NCI-H345 treated with DMSO at 0.1 percent for 48 hours (cell line): ENCODE measurements around the gene MAP6.

Source experiments
- DNase-seq: peaks from one replicate; lab custom pipeline; 2025; ENCODE audit not compliant: unreplicated experiment; lab: John Stamatoyannopoulos, UW

Gene MAP6

DNA sequence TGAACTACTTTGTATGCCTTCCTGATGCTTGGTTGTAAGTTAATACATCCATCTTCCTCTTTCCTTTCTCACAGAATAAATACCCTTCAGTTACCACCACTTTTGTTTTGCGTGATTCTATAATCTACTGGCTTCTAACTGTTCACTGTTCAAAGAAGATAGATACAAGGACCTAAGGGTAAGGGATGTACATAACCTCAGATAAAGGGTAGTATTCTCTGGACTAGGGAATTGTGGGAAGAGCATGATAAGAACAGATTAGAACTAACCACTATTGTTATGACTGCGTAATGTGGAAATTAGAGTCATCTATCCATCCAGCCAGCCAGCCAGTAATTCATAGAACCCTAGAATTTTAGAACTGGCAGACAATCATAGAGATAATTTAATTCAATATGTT, 36.4 kb downstream of the MAP6 start:
- no peak for DNase-seq

DNA sequence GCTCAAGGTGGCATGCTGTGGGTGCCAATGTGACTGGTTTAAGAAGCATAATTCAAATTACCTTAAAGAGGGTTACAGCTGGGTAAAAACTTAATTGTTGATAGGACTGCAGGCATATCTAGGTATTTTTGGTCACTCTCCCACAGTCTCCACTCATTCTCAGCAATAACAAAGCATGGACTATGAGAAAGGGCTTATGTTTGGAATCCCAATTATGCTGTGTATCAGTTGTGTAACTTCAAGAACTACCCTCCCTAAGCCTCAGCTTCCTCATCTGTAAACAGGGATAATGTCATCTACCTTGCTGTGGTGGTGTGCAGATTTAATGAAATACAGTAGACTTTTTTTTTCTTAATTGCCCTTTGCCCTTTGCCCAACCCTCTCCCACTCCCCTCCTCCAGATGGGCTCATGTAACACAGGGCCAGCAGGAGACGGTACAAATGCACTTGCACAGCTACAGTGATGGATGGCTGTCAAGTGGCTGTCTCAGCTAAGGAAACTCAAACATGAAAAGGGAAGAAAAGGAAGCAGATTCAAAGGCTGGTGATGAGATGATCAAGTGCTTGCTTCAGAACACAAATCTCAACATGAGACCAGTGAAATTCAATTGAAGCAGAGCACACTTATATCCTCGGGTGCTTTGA, 37.6 kb downstream of the MAP6 start:
- DNase-seq = no peak

DNA sequence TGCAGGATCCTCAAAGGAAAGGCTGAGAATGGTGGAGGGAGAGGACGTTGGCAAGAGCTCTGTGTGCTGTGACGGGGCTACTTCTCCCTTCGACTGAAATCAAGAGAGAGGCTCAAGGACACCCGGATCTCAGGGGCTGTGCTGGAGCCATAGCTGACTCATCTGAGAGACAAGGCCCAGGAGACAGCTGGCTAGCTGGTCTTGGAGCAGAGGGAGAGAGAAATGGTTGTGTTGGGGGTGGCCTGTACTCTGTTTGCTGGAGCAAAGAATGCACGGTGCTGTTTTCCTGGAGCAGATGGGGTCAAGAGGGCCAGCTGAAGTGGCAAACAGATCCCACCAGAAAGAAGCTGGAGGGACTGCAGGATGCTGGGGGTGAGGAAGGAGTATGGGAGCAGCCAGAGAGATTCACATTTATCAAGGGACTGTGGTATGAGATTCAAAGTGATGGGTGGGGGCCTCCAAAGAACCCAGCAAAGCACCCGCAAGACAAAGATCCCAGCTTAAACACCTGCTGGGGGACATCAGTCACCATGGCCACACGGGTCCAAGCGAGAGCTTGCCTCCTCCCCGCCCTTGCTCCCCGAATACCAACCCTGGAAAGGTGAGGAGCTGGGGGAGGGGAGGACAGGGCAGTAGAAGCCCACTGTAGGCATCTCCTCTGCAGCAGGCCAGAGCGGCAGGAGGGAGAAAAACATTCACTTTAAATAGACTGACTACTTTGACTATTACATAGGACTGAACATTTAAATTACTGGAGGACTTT, 40.8 kb downstream of the MAP6 start:
- no peak for DNase-seq

DNA sequence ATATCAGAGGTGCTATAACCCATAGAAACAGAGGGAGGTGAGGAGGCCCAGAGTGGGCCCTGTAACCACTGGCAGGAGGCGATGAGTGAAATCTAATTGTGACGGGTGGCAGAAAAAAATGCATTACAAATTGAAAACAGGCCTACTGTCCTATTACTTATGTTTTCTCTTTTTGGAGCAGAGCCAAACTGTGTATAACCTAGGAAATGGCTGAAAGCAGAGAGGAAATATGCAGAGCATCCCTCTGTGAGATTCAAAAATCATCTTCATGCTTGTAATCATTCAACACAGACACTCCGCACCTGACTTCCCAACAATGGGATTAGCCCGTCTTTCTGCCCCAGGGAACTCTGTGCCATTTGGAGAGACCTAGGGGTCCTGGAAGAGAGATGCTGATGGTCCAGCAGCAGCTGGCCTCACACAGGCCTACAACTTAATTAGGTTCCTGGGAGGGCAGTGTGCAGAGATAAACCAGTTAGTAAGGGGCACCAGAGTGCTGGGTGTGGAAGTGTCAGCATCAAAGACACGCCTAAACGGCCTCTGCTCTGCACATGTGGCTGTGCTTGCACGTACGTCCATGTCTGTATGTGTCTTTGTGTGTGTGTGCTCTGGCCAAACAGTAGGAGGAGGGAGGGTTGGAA, 41.8 kb downstream of the MAP6 start:
- no peak for DNase-seq

DNA sequence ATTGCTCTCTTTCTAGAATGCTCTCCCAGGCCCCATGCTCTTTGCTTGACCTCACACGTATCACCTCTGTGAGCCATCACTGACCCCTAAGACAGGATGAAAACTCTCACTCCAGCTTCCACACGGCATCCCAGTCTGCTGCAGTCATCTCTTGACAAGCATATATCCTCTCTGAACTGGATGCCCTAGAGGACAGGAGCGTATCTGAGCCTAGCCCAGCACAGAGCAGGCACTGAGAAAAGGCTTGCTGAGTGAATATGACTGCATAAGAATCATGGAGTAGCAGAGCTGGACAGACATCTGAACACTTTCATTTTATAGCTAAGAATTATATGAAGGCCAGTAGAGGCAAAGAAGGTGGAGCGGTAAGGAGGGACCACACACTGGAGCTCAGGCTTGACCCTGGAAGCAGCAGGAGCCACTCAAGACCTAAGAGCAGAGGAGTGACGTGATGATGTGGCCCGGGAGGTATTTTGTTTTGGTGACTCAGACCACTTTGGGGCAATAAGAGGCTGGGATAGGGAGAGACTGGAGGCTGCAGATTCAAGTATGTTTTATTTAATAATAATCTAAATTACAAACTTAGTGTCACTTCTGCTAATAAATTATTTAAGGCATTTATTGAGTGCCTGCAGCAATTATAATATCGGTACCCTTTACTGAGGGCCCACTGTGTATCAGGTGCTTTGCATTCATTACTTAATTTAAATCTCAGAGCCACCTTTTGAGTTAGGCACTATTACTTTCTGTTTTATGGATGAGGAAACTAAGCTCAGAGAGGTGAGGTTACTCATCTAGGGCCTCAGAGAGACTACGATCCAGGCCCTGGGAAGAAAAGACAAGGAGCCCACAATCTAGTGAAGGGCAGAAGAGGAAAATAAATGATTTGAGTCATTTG, 42.6 kb downstream of the MAP6 start:
- DNase-seq = no peak

DNA sequence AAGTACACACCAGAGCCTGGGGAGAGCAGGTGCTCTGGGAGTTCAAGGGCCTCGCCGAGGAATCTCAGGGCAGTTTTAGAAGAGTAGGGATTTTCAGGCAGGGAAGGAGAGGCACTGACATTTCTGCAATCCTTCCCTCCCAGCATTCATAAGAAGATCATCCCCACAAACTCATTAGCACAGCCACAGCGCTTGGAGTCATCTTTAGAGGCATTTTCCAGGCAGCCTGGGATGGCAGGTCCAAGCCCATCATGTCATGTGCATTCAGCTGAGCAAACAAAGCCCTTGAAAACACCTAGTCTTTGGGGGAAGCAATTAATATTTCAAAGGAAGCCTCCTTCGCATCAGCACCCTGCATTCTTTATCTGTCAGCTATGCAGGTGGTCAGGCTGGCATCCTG, 43.8 kb downstream of the MAP6 start:
- peak; percentile 89 for DNase-seq

DNA sequence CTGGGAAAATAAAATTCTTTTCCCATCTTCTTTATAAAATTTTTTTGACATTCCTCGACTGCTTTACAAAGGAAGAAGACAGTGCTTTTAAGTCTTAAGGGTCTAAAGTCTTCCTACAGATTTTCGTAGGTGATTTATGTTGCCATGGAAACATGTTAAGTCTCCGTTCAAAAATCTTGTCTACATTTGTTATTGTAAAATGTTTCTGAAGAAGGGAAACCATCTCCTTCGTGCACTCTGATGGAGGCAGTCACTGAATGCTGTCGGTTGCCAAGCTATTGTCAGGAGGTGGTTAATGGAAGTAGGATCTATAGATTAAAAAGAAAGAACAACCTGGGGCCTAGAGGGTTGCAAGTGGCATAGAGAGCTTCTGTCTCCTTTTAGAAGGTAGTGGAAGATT, 52.6 kb downstream of the MAP6 start:
- DNase-seq = no peak

DNA sequence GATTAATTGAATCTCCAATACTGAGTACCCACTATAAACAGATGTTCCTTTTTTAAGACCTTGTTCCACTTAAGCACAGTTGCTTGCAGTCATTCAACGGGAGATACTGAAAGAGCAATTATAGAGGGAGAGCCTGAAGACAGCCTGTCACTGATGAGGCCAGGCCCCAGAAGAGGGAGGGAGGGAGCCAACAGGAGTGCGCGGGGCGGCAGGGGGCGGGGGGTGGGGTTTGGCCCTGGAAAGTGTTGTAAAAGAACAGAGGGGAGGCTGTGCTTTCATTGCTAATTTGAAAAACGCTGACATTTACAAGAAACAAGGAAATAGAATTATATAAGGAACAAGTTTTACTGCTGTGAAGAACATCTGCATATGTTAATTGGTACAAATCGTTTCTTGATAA, 53.1 kb downstream of the MAP6 start:
- no peak for DNase-seq

DNA sequence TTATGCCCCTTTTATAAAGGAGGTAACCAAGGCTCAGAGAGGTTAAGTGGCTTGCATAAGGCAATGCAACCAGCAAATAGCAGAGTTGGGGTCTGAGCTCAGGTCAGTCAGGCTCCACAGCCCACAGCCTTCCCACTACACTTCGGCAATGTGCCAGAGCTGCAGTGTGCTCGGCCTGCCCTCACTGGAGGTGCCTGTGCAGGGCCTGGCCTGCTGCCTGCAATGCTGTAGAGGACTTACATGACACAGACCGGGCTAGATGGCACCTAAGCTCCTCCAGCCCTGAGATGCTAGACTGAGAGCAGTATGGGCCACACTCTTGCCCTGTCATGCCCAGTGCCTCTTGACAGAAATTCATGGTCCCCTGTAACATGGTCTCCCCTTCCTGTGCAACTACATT, 57.0 kb downstream of the MAP6 start:
- no peak for DNase-seq

DNA sequence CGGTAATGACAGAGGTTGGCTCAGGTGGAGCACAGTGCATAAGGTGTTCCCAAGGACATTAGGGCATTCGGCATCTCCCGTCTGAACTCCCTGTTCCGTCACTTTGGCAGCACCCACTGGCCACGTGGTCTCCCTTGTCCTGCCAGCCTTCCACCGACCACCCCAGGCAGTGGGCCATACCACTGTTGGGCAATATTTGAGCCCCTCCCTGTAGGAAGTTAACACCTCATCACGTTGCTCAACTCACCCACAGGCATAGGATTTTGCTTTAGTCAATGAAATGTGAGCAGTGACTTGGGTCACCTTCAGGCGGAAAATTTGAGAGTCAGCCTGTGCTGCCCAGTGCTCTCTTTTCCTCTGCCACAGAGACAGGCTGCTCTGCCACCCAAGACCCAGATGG, 62.7 kb downstream of the MAP6 start:
- no peak for DNase-seq

DNA sequence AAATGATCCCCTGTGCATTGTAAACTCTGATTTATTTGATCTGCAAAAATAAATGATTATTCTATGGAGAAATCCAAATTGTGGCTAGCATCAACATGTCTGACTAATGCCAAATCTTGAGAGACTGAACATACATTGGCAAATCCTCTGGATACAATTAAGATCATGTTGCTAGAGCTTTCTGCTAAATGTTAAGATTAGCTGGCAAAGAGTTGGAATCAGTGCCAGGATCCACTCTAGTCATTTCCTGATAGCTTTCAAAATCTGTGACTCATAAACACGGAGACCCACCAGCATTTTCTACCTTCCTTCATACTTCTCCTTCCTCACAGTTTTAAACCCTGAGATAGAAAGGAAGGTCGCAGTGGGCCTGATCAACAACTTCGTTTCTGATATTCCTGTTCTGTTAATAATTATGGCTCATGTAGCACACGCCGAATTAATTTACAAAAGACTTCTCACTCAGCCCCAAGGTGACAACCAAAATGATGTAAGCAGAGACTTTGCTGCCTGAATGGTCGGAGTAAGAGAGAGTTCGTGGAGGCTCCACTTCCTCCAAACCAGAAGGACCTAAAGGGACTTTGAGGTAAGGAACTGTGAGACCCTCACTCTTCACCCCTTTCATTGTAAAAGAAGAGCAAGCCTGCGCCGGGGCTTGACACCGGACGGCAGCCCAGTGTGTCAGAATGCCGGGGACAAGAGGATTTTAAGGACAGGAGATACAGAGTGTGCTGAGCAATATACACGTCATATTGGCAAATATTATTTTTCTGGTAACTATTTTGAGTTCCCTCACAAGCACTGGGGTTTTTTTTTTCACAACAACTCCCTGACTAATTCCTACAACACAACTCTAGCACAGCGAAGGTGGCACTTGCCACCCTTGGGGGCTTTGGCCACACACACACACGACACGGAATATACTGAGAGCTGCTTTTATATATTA, 64.8 kb downstream of the MAP6 start:
- no peak for DNase-seq

DNA sequence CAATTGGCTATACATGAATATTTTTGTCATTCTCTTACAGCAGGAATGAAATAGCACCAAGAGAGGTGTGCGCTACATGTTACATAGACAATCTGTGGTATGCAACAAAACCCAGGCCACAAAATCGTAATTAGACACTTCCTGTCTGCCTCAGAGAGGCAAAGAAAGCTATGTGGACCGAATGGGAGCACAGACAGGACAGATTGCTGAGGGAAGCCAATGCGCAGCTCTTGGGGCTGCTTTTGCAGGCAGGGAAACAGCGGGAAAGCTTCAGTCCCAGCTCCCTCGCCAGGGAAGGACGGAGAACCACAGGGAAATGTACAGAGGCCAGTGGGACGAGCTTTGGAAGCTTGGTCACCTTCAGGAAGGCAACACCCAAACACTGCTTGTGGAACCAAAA, 65.9 kb downstream of the MAP6 start:
- DNase-seq = no peak

DNA sequence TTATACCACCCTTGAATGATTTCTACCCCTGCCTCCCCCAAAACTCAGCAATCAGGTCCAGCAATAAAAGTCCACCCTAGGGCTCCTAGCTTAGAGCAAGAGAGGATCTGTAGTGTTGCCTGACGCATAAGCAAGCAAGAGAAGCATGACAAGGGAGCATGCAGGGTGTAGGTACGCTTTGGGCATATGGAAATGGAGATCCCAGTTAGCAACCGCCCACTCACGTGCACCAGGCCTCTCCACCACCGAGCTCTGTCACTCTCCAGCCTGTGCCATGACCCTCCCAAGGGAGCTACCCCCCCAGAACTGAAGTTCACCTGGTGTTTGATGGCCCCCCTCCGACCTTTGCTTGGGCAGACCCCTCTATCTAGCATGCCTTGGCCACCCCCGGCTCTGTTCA, 67.3 kb downstream of the MAP6 start:
- no peak for DNase-seq

DNA sequence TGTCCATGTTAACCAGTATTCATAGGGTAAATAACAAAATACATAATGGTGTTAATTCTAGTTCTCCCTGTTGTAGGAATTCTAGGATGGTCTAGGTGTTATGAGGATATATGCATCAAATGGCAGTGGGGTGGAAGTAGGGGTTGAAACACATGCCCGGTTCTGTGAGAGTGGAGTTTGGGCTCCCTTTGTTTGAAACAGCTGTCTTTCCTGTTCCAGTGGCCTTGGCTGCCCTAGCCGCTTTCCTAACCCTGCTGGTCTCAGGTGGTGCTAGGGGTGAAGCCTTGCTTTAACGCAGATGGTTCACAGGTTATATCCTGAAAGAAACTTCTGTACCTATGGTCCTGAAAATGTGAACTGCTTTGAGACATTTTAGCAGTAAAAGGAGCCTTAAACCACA, 68.5 kb downstream of the MAP6 start:
- DNase-seq = no peak

DNA sequence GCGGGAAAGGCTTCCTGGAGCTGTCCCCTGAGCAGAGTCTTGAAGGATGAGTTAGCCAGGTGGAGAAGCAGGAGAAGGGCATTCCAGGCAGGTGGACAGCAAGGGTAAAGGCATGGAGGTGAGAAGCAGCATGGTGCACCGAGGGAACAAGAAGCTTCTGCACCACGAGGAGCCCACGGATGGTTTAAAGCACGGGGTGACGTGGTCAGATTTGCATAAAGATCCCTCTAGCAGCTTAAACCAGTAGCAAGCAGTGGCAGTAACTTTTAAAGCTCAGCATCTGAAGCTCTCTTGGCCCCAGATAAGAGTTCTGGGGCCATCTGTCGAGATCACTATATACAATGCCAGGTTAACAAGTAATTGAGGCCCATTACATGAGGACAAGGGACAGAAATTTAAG, 69.9 kb downstream of the MAP6 start:
- DNase-seq = no peak

DNA sequence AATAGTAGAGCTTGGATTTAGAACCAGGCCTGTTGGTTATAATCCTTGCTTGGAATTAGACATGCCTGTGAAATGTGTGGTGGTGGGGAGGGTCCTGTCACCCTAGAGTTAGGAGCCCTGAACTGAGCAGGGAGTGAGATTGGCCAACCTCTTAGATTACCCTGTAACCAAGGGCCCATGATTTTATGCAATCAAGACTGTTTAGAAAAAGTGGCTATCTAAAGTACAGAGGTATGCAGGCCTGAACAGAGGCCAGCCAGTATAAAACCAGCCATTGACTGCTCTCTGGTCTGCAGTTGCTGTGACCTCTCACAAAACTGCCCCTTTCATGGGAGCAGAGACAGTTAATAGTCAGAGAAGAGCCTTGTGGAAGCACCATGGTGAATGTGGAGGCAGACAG, 70.6 kb downstream of the MAP6 start:
- DNase-seq = no peak

DNA sequence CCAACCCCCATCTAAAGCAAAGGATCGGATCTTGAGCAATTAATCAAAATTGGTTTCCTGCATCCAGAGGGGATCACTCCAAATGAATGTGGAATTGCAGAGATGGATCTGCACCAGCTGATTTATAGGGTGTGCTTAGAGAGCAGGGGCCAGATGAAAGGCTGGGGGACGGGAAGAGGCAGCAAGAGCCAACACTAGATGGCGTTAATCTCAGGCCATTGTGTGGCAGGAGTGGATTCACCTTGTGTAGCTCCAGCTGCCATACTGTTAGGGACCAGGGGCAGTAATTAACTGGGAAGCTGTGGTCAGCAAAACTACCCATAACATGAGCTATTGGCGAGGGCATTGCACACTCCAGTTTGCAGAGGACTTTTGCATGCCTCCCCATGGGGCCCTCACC, 71.2 kb downstream of the MAP6 start:
- DNase-seq = peak; percentile 37

DNA sequence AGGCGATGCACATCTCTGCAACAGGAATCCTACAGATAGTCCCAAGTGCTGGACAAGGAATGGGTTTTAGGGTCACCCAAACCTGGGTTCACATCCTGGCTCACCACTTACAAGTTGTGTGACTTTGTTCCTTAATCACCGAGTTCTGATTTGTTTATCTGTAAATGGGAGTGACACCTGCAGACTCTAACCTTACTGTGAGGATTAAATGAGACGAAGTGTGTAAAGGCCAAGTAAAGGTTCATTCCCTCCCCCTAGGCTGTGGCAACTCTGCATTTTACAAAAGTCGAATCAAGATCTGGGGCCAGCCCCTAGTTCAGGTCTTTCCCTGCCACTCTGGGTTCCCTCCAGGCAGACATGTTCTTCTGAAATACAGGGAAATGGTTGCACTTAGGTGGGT, 71.9 kb downstream of the MAP6 start:
- DNase-seq = no peak

DNA sequence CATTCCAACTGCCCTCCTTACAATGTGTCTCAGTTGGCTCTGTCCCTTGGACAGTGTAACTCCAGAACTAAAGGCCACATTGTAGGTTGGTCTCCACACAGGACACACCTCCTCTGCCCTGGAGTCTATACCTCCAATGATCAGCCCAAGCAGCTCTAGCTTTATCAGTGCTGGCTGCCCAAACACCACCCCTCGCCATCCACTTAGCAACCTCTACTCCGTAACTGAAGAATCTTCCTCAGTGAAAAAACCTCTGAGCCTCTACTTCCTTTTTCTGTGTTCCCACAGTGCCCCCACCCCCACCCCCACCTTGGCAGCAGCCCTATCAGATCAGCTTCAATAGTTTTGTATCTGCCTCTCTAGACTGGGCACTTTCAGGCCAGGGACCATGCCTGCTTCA, 73.4 kb downstream of the MAP6 start:
- no peak for DNase-seq

DNA sequence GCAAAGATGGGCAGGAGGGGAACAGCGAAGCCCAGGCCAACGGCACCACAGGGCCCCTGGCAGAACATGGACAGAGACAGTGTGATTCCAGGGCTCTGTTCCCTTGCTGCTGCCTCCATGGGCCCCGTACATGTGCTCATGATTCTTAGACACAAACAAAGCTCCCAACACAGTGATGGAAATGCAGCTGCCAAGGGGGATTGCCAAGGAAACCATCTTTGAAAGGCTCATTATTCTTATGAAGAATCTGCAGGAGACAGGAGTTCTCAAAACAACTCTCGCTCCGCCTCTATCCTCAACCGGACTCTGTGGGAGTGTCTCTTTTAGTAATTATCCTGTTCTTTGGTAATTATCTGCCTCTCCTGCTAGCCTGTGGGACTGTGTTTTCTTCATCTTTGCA, 74.6 kb downstream of the MAP6 start:
- DNase-seq = no peak
